Gastrocnemius medialis (tissue), 4 donors: ENCODE data around the gene PPP2R2B. TPM values are rescaled to one million over a fixed set of nuclear protein-coding genes. Genes with fewer than 3 reads are reported as not detected.

Source experiments
- ATAC-seq, 2 donors: fragments of 150-250 bp; one replicate each; pipeline ENCODE4 v1.9.1; 2016
- DNase-seq, 2 donors: peaks; one replicate each; pipeline ENCODE4 v3.0.0-alpha.2; 2019
- H3K27ac ChIP-seq, 4 donors: fragments of 200-600 bp; sonication (generic); 1 replicate in 1 of 4; 2 replicates in 3 of 4; pipeline ENCODE4 v1.5.1; 2016 to 2018; ENCODE audit warnings: mild to moderate bottlenecking in 2 of 4, moderate library complexity in 1 of 4
- H3K27me3 ChIP-seq, 3 donors: fragments of 200-600 bp; sonication (generic) in 2 of 3; 1 replicate in 1 of 3; 2 replicates in 2 of 3; pipeline versions ENCODE4 v1.5.1 to v1.6.0; 2016 to 2019; ENCODE audit warnings: mild to moderate bottlenecking in 1 of 3, moderate library complexity in 1 of 3
- H3K36me3 ChIP-seq, 2 donors: fragments of 200-600 bp; sonication (generic) in 1 of 2; one replicate each; pipeline ENCODE4 v1.5.1; 2017 to 2018
- H3K4me1 ChIP-seq, 2 donors: fragments of 200-600 bp; sonication (generic) in 1 of 2; one replicate each; pipeline ENCODE4 v1.5.1; 2016 to 2017; ENCODE audit warnings: mild to moderate bottlenecking in 2 of 2
- H3K4me3 ChIP-seq, 4 donors: fragments of 200-600 bp; sonication (generic) in 3 of 4; 1 replicate in 1 of 4; 2 replicates in 3 of 4; pipeline ENCODE4 v1.5.1; 2016 to 2019; ENCODE audit warnings: mild to moderate bottlenecking in 2 of 4
- H3K9me3 ChIP-seq, 3 donors: fragments of 200-600 bp; sonication (generic) in 2 of 3; 1 replicate in 1 of 3; 2 replicates in 2 of 3; pipeline ENCODE4 v1.5.1; 2016 to 2019
- POLR2A ChIP-seq, 2 donors: fragments of 450-650 bp; IDR thresholded peaks; one replicate each; pipeline ENCODE4 v1.6.1; 2017; ENCODE audit warnings: antibody characterized with exemption in 2 of 2, mild to moderate bottlenecking in 2 of 2, moderate library complexity in 2 of 2
- in situ Hi-C, 4 donors: fragments of 200-750 bp; cut with MboI; loops; one replicate each; pipeline versions ENCODE4 v1.15.0 to v1.8.0; 2017; ENCODE audit warnings: low sequenced_read_pairs in 4 of 4
- intact Hi-C: fragments of 100-400 bp; cut with DNase I; formaldehyde crosslinking; loops from one replicate; pipeline ENCODE4 v1.15.1; 2023; ENCODE audit warnings: low total_unique reads
- total RNA-seq, 4 donors: library from RNA; depleted of rRNA; stranded (reverse); fragments of >200 nt; gene quantifications; one replicate each; pipeline versions ENCODE4 v1.1.0 to v1.2.3, GENCODE V29; 2016
- TF ChIP-seq, protein P1 (sequence below), 5 experiments: fragments of 450-650 bp in 3 of 5; fragments of 200-600 bp in 2 of 5; sonication (generic) in 2 of 5; IDR thresholded peaks in 4 of 5; conservative IDR thresholded peaks in 1 of 5; 1 replicate in 4 of 5; 2 replicates in 1 of 5; pipeline ENCODE4 v1.5.1; 2016 to 2019; ENCODE audit warnings: antibody characterized with exemption in 5 of 5, mild to moderate bottlenecking in 3 of 5, moderate library complexity in 3 of 5

PPP2R2B gene
- total RNA-seq, 4 donors from 2014 or later = 0.04 to 0.76 (median 0.19) TPM; not detected in 1

DNA sequence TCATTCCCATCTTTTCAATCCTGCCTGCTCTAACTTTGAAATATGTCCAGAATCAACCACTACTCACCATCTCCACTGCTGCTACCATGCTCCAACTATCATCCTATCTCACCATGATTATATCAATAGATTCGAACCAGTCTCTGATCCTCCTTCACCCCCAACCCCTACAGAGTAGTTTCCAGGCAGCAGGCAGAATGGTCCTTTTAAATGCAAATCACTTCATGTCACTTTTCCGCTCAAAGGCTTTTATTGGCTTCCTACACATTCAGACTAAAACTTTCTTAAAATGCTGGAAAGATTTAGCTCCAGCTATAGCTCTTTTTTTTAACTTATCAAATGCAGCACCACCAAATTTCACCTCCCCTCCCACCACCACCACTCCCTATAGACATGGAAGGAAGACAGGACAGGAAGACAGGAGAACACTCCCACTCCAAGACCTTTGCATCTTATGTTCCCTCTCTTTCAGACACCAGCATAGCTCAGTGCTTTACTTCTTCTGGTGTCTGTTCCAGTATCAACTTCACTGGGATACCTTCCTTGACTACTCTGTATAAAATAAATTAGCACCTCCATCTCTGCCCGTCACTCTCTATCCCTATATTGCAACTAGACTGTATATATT, 9.9 kb upstream of the PPP2R2B start:
- H3K27me3 ChIP-seq = no peaks in the 10 kb centered on the region
- no peaks in the 10 kb centered on the region for H3K36me3 ChIP-seq
- intact Hi-C loops (no loop called here), in situ Hi-C loops (no loop called here)
- no peak overlapping the region for H3K4me3 ChIP-seq
- H3K27ac ChIP-seq = no peak overlapping the region
- no peaks in the 10 kb centered on the region for H3K4me1 ChIP-seq
- ATAC-seq (no peak), DNase-seq (no peak)
- TF ChIP-seq, protein P1, sequence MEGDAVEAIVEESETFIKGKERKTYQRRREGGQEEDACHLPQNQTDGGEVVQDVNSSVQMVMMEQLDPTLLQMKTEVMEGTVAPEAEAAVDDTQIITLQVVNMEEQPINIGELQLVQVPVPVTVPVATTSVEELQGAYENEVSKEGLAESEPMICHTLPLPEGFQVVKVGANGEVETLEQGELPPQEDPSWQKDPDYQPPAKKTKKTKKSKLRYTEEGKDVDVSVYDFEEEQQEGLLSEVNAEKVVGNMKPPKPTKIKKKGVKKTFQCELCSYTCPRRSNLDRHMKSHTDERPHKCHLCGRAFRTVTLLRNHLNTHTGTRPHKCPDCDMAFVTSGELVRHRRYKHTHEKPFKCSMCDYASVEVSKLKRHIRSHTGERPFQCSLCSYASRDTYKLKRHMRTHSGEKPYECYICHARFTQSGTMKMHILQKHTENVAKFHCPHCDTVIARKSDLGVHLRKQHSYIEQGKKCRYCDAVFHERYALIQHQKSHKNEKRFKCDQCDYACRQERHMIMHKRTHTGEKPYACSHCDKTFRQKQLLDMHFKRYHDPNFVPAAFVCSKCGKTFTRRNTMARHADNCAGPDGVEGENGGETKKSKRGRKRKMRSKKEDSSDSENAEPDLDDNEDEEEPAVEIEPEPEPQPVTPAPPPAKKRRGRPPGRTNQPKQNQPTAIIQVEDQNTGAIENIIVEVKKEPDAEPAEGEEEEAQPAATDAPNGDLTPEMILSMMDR (IDR thresholded peaks at IDR 0.05 in 4 of 5, conservative IDR thresholded peaks at IDR 0.05 in 1 of 5) = no peak
- no peak for TF ChIP-seq POLR2A (IDR thresholded peaks at IDR 0.05)
- no peaks in the 10 kb centered on the region for H3K9me3 ChIP-seq

DNA sequence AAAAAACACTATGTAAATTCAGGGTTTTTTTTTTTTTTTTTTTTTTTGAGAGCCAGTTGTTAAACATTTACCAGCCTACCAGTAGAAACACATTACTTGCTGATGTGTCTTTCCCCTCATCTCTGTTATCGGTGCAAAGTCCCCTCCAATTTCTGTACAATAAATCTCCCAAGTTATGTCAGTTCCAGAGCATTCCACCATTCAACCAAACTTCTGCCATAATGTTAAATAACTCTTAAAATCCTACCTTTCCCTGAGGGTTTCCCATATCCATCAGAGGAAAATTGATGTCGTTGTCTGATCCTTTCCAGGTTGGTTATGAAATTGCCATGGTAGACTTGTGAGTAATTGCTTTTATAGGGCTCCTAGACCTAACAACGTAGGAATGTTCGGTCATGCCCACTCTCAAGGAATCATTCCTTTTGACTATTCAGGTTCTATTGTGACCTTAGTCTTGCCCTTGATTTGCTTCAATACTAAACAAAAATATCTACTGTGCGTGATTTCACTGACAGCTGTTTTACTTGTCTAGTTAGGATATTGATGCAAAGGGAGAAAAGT, 5.6 kb upstream of the PPP2R2B start:
- TF ChIP-seq, protein P1 (IDR thresholded peaks at IDR 0.05 in 4 of 5, conservative IDR thresholded peaks at IDR 0.05 in 1 of 5) = no peak
- TF ChIP-seq POLR2A (IDR thresholded peaks at IDR 0.05) = no peak
- in situ Hi-C loops = no loop called here
- DNase-seq = no peak
- no peaks in the 10 kb centered on the region for H3K9me3 ChIP-seq
- no peak overlapping the region for H3K4me3 ChIP-seq
- intact Hi-C loops = no loop called here
- H3K27ac ChIP-seq = no peak overlapping the region
- ATAC-seq = no peak
- H3K36me3 ChIP-seq = no peaks in the 10 kb centered on the region
- H3K4me1 ChIP-seq = no peaks in the 10 kb centered on the region
- H3K27me3 ChIP-seq = peaks cover 0 to 6% (median 0%) of the 10 kb centered on the region in 3 donors

DNA sequence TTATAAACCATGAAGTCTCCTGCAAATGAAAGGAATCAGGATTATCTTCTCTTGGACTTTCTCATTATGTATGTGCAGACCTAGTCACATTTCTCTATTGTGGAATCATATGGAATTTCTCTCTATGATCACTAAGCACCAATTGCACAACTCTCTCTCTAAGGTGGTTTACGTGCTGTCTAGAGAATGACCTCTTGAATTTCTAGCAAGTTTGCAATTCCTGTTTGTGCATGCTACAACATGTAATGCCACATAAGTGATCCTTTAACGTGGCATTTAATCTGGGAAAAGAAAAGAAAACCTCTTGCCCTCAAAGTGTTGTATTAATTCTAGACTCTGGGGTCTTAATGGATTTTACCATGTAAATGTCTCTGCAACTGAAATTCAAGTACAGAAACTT, 5.0 kb upstream of the PPP2R2B start:
- ATAC-seq = no peak
- intact Hi-C loops (no loop called here), in situ Hi-C loops (no loop called here)
- H3K27me3 ChIP-seq = peaks cover 2 to 10% (median 4%) of the 10 kb centered on the region in 3 donors
- no peaks in the 10 kb centered on the region for H3K4me1 ChIP-seq
- H3K9me3 ChIP-seq = no peaks in the 10 kb centered on the region
- TF ChIP-seq, protein P1 (IDR thresholded peaks at IDR 0.05 in 4 of 5, conservative IDR thresholded peaks at IDR 0.05 in 1 of 5) = no peak
- no peak for TF ChIP-seq POLR2A (IDR thresholded peaks at IDR 0.05)
- H3K36me3 ChIP-seq = no peaks in the 10 kb centered on the region
- H3K4me3 ChIP-seq = no peak overlapping the region
- H3K27ac ChIP-seq = no peak overlapping the region
- no peak for DNase-seq

DNA sequence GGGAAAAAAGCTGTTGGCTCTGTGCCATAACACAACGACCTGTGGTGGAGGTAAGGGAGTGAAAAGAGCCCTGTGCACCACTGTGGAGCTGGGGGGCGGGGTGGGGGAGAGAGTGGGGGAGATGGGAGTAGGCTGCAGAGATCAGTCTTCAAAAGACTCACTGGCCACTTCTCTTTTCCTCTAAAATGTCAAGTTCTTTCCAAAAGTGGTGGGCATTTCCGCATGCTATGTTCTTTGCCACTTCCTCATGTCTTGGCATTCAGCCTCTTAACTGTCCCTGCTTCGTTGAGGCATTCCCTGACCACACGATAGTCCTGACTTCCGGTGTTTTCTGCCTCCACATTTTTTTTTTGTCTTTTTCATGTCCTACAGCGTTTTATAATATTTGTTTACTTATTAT, 2.4 kb upstream of the PPP2R2B start:
- ATAC-seq = no peak
- TF ChIP-seq POLR2A (IDR thresholded peaks at IDR 0.05) = no peak
- TF ChIP-seq, protein P1 (IDR thresholded peaks at IDR 0.05 in 4 of 5, conservative IDR thresholded peaks at IDR 0.05 in 1 of 5) = no peak
- H3K9me3 ChIP-seq = no peaks in the 10 kb centered on the region
- H3K4me3 ChIP-seq = no peak overlapping the region
- H3K27me3 ChIP-seq = peaks cover 17 to 25% (median 19%) of the 10 kb centered on the region in 3 donors
- peaks cover 4 to 11% of the 10 kb centered on the region in 2 donors for H3K4me1 ChIP-seq
- intact Hi-C loops (no loop called here), in situ Hi-C loops (no loop called here)
- H3K27ac ChIP-seq = no peak overlapping the region
- H3K36me3 ChIP-seq = no peaks in the 10 kb centered on the region
- DNase-seq = no peak
